PFSK-1 (cell line): Measurements from ENCODE around the gene ZFHX3.

Experiments used
- FOXP2 ChIP-seq: optimal IDR thresholded peaks from 2 replicates; pipeline ENCODE3; 2011; ENCODE audit warnings: borderline replicate concordance, control low read depth, inconsistent platforms; ENCODE audit not compliant: insufficient read depth; ENCODE audit errors: extremely low read length, extremely low read depth
- POLR2AphosphoS5 ChIP-seq: IDR thresholded peaks from 2 replicates; pipeline ENCODE4 v1.6.1; 2012; ENCODE audit warnings: low read depth, mild to moderate bottlenecking, control low read depth, low read length, moderate library complexity
- SIN3A ChIP-seq: IDR thresholded peaks from 2 replicates; pipeline ENCODE4 v1.6.1; 2012; ENCODE audit warnings: mild to moderate bottlenecking, low read length, moderate library complexity, borderline replicate concordance; ENCODE audit not compliant: insufficient read depth
- TAF1 ChIP-seq: IDR thresholded peaks from 2 replicates; pipeline ENCODE4 v1.6.1; 2012; ENCODE audit warnings: low read length, control low read depth, borderline replicate concordance; ENCODE audit not compliant: insufficient read depth
- TF ChIP-seq, protein P1 (sequence below), 2 experiments: IDR thresholded peaks; 2 replicates each; pipeline versions ENCODE4 v1.6.1 to v1.8.0; 2011 to 2012; ENCODE audit warnings: low read depth in 2 of 2, low read length in 2 of 2, control low read depth in 1 of 2, inconsistent platforms in 1 of 2, mild to moderate bottlenecking in 1 of 2, moderate library complexity in 1 of 2; ENCODE audit not compliant: insufficient read depth in 1 of 2

The ZFHX3 gene

GRCh38 chr16:73023320-73023719, 24.6 kb downstream of the ZFHX3 start:
- no peak for TF ChIP-seq SIN3A
- TF ChIP-seq POLR2AphosphoS5: no peak
- TF ChIP-seq, protein P1, sequence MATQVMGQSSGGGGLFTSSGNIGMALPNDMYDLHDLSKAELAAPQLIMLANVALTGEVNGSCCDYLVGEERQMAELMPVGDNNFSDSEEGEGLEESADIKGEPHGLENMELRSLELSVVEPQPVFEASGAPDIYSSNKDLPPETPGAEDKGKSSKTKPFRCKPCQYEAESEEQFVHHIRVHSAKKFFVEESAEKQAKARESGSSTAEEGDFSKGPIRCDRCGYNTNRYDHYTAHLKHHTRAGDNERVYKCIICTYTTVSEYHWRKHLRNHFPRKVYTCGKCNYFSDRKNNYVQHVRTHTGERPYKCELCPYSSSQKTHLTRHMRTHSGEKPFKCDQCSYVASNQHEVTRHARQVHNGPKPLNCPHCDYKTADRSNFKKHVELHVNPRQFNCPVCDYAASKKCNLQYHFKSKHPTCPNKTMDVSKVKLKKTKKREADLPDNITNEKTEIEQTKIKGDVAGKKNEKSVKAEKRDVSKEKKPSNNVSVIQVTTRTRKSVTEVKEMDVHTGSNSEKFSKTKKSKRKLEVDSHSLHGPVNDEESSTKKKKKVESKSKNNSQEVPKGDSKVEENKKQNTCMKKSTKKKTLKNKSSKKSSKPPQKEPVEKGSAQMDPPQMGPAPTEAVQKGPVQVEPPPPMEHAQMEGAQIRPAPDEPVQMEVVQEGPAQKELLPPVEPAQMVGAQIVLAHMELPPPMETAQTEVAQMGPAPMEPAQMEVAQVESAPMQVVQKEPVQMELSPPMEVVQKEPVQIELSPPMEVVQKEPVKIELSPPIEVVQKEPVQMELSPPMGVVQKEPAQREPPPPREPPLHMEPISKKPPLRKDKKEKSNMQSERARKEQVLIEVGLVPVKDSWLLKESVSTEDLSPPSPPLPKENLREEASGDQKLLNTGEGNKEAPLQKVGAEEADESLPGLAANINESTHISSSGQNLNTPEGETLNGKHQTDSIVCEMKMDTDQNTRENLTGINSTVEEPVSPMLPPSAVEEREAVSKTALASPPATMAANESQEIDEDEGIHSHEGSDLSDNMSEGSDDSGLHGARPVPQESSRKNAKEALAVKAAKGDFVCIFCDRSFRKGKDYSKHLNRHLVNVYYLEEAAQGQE (IDR thresholded peaks at IDR 0.05; ENCODE audit: insufficient read depth in 1 of 2, low read depth in 2 of 2, low read length in 2 of 2): no peak
- TF ChIP-seq TAF1: no peak
- TF ChIP-seq FOXP2: no peak

DNA sequence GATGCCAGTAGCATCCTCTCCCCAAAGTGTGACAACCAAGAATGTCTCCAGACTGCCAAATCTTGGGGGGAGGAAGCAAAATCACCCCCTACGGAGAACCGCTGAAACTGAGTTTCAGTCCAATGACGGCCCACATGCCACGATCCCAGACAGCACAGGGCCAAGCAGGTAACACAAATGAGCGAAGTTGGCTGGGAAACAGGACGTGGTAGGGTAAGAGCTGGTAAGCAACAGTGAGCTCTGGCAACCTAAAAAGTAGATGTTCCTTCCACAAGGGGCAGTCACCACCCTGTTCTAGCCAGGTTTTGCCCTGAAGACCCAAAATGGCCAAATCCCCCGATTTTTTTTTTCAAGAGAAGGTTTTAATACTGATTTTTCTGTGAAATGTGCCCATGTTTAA, 25.4 kb downstream of the ZFHX3 start:
- TF ChIP-seq TAF1: no peak
- TF ChIP-seq, protein P1 (IDR thresholded peaks at IDR 0.05; ENCODE audit: insufficient read depth in 1 of 2, low read depth in 2 of 2, low read length in 2 of 2): no peak
- no peak for TF ChIP-seq POLR2AphosphoS5
- TF ChIP-seq FOXP2: no peak
- no peak for TF ChIP-seq SIN3A

DNA sequence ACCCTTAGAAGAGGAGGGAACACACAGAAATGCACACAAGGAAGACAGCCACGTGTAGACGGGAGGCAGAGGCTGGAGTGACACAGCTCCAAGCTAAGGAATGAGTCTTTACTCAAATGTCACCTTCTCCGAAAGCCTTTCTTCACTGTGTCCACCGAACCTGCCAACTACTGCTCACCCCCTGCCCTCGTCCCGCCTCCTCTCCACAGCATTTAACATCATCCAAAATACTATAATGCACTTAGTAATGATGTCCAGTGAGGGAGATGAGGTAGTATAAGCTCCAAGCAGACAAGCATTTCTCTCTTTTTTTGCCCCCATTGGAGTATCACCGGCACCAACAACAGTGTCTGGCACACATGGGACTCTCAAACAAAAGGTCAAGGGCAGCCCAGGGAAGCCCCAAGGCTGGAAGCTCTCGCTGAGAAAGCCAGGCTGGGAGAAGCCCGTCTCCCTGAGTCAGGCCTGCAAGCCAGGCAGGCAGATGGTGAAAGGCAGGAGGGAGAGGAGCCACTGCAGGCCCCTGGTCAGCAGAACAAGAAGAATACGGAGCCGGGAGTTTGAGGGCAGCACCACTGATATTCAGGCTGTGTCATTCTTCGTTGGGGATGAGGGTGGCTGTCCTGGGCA, 25.9 kb downstream of the ZFHX3 start:
- no peak for TF ChIP-seq FOXP2
- no peak for TF ChIP-seq SIN3A
- TF ChIP-seq, protein P1 (IDR thresholded peaks at IDR 0.05; ENCODE audit: insufficient read depth in 1 of 2, low read depth in 2 of 2, low read length in 2 of 2): no peak
- no peak for TF ChIP-seq TAF1
- TF ChIP-seq POLR2AphosphoS5: no peak

GRCh38 chr16:73020409-73020884, 27.5 kb downstream of the ZFHX3 start:
- TF ChIP-seq FOXP2 (no peak), TAF1 (peak; percentile 39; the same call in 1 of the 2 replicates), POLR2AphosphoS5 (no peak), SIN3A (peak; percentile 65; the same call in 1 of the 2 replicates)
- TF ChIP-seq, protein P1 (IDR thresholded peaks at IDR 0.05; ENCODE audit: insufficient read depth in 1 of 2, low read depth in 2 of 2, low read length in 2 of 2): peak in 1 of 2 experiments; percentile 70; a peak in 2 of 4 replicates
